ENCODE results near the gene NABP1. TPM values are rescaled to one million over a fixed set of nuclear protein-coding genes. Genes with fewer than 3 reads are reported as not detected.

The NABP1 gene
- total RNA-seq, 1 experiment from 2014 or later: 38.7 TPM

GRCh38 chr2:191719261-191719660, 41.3 kb downstream of the NABP1 start:
- ChIA-PET CTCF (no interaction called here), POLR2A (no interaction called here)
- no peaks in the 10 kb centered on the region; the same call in 1 of the 2 replicates for H3K4me1 ChIP-seq (ENCODE audit: control insufficient read depth, insufficient read depth, low read length)
- H3K27me3 ChIP-seq (ENCODE audit: control insufficient read depth, insufficient read depth, low read length): no peaks in the 10 kb centered on the region
- no TSS peak for BruUV-seq (replicated peaks)
- TF ChIP-seq TCF7L2 (IDR thresholded peaks at IDR 0.05; ENCODE audit: low read depth, low read length): no peak
- TF ChIP-seq SIN3A (IDR thresholded peaks at IDR 0.05; ENCODE audit: borderline replicate concordance, insufficient read depth, low read depth, low read length): no peak
- TF ChIP-seq POLR2AphosphoS5 (IDR thresholded peaks at IDR 0.05; ENCODE audit: low read depth, low read length): no peak
- no peak for TF ChIP-seq CTCF (IDR thresholded peaks at IDR 0.05)
- TF ChIP-seq REST (IDR thresholded peaks at IDR 0.05; ENCODE audit: insufficient read depth in 1 of 2, low read depth in 2 of 2, low read length in 1 of 2): no peak
- no peaks in the 10 kb centered on the region for H3K36me3 ChIP-seq (ENCODE audit: control insufficient read depth, insufficient read depth, low read length)
- no peak overlapping the region for H3K4me3 ChIP-seq (ENCODE audit: low read depth in 2 of 2, low read length in 2 of 2)
- in situ Hi-C loops (cut with HindIII; ENCODE audit: low pct_unique_long_range_greater_than_20kb, low sequenced_read_pairs): no loop called here
- no peaks in the 10 kb centered on the region for H3K9me3 ChIP-seq (ENCODE audit: control insufficient read depth, insufficient read depth, low read depth, low read length)
- DNase-seq (ENCODE audit: low read depth, low spot score) (no peak), ATAC-seq (no peak)
- intact Hi-C loops (cut with micrococcal nuclease; ENCODE audit: unreplicated experiment): no loop called here
- H3K27ac ChIP-seq (ENCODE audit: low read length): no peak overlapping the region

DNA sequence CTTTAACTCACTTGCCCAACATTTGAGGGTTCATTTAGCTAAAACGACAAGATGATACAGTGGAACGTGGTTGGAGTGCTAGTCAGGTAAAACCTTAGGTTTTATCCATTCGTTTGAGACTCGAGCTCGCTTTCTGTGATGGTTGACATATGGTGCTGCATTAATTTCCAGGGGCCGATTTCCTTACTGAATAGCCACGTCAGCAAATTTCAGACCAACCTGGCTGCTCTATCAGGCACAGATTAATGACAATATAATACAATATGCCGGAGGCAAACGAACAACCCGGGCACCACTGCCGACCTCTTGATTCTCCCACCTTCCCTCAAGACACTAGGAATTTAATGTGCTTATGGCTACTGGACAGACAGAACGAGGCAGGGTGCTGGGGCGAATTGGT, 42.0 kb downstream of the NABP1 start:
- DNase-seq (ENCODE audit: low read depth, low spot score) (no peak), ATAC-seq (no peak)
- no peaks in the 10 kb centered on the region for H3K36me3 ChIP-seq (ENCODE audit: control insufficient read depth, insufficient read depth, low read length)
- H3K4me1 ChIP-seq (ENCODE audit: control insufficient read depth, insufficient read depth, low read length): no peaks in the 10 kb centered on the region; the same call in 1 of the 2 replicates
- in situ Hi-C loops (cut with HindIII; ENCODE audit: low pct_unique_long_range_greater_than_20kb, low sequenced_read_pairs) (no loop called here), intact Hi-C loops (cut with micrococcal nuclease; ENCODE audit: unreplicated experiment) (no loop called here)
- H3K27ac ChIP-seq (ENCODE audit: low read length): no peak overlapping the region
- H3K27me3 ChIP-seq (ENCODE audit: control insufficient read depth, insufficient read depth, low read length): no peaks in the 10 kb centered on the region
- ChIA-PET POLR2A (no interaction called here), CTCF (no interaction called here)
- no peaks in the 10 kb centered on the region for H3K9me3 ChIP-seq (ENCODE audit: control insufficient read depth, insufficient read depth, low read depth, low read length)
- TF ChIP-seq SIN3A (IDR thresholded peaks at IDR 0.05; ENCODE audit: borderline replicate concordance, insufficient read depth, low read depth, low read length) (no peak), CTCF (IDR thresholded peaks at IDR 0.05) (no peak), TCF7L2 (IDR thresholded peaks at IDR 0.05; ENCODE audit: low read depth, low read length) (no peak)
- no TSS peak for BruUV-seq (replicated peaks)
- H3K4me3 ChIP-seq (ENCODE audit: low read depth in 2 of 2, low read length in 2 of 2): no peak overlapping the region
